ENCODE data around the gene PTPN14.
"Not testable (repeated sequence)": the region's sequence is repeated elsewhere in the genome, so short reads cannot be mapped to it uniquely, and the experiment has no call there.

PTPN14 gene

DNA sequence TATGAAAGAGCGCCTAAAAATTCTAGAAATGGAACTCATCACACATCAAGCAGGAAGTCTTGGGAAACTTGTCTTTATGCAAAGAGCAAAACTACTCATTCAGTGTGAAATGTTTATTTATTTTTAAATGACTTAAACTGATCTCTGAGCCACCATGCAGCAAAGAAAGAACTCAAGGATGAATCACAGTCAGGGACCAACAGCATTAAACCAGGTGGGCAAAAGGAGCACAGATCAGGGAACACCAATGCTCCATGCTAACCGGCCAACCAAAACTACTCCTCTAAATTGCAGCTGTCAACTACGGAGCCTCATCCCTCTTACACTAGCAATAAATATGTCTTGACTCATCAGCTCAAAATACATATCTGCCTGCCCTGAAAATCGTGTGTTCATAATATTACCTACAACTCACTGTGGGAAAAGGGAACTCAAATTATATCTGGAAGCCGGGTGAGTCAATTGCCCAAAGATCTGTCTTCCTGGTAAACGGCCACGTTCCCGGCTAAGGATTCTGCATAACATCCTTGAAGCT lies 129.2 kb downstream of the PTPN14 start:
- no peak for DNase-seq

GRCh38 chr1:214420833-214421232 lies 130.6 kb downstream of the PTPN14 start:
- no peak for DNase-seq

DNA sequence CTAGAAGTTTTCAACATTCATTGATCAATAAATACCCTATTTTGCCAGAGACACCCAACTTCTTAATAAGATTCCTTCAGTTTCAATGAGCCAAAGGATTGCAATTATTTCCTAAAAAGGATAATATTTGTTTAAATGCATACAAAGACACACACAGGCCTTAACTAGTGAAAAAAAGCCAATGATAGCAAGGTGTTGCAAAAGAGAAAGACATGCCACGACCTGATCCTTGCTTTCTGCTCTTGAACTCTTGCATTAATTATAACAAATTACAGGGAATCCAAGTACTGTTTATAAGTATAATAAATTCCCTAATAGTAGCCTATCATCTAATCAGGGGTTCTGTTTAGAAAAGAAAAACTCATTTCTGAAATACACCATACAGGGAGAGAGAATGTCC lies 131.1 kb downstream of the PTPN14 start:
- no peak for DNase-seq

GRCh38 chr1:214419650-214420049 lies 131.8 kb downstream of the PTPN14 start:
- DNase-seq: no peak

DNA sequence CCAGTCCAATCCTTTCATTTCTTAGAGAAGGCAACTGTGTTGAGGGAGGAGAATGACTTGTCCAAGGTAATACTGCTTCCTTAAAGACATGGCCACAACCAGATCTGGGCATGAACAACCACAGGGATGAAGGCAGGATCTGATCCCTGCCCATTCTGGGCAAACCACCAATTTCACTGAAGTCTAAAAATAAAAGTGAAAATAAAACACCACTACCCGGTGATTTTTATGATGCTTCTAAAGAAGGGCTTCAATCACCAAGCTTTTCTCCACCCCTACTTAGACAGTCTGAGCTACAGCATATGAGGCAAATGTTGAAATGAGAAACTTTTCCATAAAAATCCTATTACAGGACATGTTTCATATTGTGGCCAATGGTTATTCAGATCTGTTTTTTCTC lies 133.0 kb downstream of the PTPN14 start:
- DNase-seq: no peak

GRCh38 chr1:214417545-214418210 lies 133.7 kb downstream of the PTPN14 start:
- DNase-seq: no peak

GRCh38 chr1:214416858-214417257 lies 134.5 kb downstream of the PTPN14 start:
- DNase-seq: no peak

DNA sequence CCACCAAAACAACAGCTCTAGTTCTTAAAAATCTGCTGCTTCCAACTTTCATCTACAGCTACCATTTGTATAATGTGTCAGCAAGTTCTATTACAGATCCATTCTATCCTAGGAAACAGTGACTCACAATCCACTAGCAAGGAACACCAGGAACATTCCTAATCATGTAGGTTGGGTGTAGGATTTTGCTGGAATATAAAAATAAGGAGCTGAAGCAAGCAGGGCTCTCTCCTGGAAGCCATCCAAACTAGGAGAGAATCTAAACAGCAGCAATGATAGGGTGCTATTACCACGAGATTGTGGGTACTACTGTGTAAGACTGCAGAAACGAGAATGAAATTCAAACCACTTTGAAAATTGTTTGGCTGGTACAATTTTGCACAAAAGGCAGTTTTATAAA lies 135.0 kb downstream of the PTPN14 start:
- no peak for DNase-seq

- no peak for DNase-seq
Observed at GRCh38 chr1:214415131-214415530, 136.3 kb downstream of the PTPN14 start.

DNA sequence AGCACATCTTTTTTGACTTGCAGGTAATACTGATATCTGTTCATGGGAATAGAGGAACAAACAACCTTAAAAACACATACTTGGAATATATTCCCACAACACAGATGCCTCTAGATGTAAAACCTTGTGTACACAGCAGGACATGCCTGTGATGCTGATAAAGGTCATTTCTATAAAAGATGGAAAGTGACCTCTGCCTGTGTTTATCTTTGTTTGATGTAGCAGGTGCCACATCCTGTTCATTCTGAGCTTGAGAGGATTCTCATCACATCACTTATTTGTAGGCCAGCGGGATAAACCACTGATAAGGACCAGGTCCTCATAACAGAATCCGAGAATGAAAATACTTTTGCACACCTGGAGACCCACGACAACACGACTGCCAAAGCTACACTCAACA lies 136.7 kb downstream of the PTPN14 start:
- no peak for DNase-seq

GRCh38 chr1:214413315-214413714 lies 138.1 kb downstream of the PTPN14 start:
- no peak for DNase-seq

GRCh38 chr1:214404571-214405213 lies 146.7 kb downstream of the PTPN14 start:
- no peak for DNase-seq

DNA sequence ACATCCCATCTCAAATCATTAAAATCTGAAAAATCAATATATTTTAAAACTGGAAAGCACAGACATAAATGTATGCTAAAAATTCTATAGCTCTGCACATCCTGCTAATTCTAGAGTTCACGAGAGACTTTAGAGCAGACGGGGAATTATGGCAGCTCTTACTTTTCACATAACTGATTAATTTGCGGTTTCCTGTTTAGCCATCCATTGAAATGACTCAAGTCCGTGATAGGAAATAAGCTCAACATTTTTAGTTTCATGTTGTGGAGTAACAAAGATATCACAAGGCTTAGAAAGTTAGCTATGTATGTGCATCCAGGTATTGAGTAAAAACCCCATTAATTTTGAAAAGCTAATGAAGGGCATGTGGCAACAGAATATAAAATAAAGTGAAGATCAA lies 147.2 kb downstream of the PTPN14 start:
- DNase-seq: no peak

DNA sequence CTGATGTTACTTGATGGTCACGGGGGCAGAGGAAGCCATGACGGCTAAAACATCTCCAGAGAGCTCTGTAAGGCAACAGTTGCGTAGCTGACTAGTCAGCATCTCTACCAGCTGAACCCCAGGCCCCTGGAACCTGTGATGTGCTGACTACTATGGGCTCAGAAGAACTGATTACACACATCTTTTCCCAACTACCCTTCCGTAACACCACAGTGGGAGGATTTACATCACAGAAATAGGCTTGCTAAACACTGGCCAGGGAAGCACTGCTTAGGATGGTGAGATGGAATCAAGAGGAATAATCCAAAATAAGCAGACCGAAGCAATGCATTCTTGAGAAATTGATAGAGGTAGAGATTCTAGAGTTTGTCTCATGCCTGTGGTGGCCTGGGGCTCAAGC lies 148.0 kb downstream of the PTPN14 start:
- no peak for DNase-seq

DNA sequence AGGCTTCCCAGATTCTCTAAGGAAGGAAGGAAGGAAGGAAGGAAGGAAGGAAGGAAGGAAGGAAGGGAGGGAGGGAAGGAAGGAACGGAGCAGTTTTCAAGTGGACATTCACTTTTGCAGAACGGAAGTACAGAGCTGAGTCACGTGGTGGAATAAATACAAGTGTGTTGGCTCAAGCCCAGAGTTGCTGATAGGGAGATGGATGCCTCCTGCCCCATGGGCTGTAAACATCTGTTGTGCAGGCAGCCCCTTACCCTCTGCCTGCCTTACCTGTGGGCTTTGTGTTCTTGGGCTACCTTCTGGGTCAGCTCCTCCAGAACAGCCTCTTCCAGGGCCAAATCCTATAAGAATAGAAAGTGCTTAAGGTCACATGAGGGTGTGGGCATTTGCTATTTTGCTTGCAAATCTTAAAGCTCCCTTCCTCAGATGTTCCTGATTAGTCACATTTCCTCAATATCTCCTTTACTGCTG lies 148.8 kb downstream of the PTPN14 start:
- DNase-seq: no peak

GRCh38 chr1:214401666-214402065 lies 149.7 kb downstream of the PTPN14 start:
- DNase-seq: no peak

GRCh38 chr1:214400131-214400530 lies 151.3 kb downstream of the PTPN14 start:
- no peak for DNase-seq

GRCh38 chr1:214398490-214398889 lies 152.9 kb downstream of the PTPN14 start:
- no peak for DNase-seq

DNA sequence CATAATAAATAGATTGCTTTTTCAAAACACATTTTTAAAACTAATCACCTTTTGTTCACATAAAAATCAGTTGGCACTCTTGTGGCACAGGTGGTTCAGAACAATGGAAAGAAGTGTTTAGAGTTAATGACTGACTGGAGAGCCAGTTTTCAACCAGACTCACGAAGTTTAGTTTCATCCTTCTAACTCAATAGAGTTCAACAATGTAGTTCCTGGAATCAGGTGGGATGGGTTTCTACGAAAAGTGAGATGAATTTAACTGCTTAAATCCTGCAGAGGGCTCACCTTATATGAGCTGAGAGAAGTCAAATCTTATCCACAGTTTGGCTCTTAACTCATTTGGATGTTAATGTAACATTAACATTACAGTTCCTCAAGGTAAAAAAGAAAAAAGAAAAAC lies 153.9 kb downstream of the PTPN14 start:
- DNase-seq: no peak

DNA sequence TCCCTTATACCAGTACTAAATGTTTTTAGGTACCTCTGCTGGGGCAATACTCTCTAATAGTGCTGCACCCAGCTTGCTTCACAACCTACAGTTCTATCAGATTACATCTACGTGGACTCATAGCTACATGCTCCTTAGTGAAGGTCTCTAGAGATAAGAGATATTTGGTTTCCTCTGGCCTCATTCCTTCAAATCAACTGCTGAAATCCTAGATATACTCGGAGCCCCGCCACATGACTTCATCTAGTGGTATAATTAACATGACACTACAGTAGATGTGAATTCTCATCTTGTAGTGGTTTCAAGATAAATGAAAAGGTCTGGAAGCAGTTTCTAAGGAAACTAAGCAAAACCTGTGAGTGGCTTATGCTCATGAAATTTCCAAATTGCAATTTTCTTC lies 155.1 kb downstream of the PTPN14 start:
- no peak for DNase-seq

- DNase-seq: not testable (repeated sequence)
Observed at GRCh38 chr1:214394569-214394968, 156.8 kb downstream of the PTPN14 start.

GRCh38 chr1:214393086-214393485 lies 158.3 kb downstream of the PTPN14 start:
- DNase-seq: no peak

- DNase-seq: no peak
Observed at GRCh38 chr1:214391873-214392645, 159.3 kb downstream of the PTPN14 start.

- no peak for DNase-seq
Observed at GRCh38 chr1:214389734-214390133, 161.7 kb downstream of the PTPN14 start.
